Glomerular visceral epithelial cell (primary cell): ENCODE results near the gene SSR3.
A peak's percentile ranks its signal among the peaks of the same experiment; 100 is the strongest.

ENCODE experiments used
- DNase-seq: peaks from one replicate; pipeline ENCODE4 v3.0.0-alpha.2; 2016; ENCODE audit errors: extremely low spot score

Gene SSR3

GRCh38 chr3:156536524-156537316, 18.2 kb downstream of the SSR3 start:
- no peak for DNase-seq

- DNase-seq, result no peak
These were observed 19.1 kb downstream of the SSR3 start for GRCh38 chr3:156535798-156536197.

- peak; percentile 97 for DNase-seq
These were observed 19.7 kb downstream of the SSR3 start for GRCh38 chr3:156535162-156535627.

- DNase-seq, result no peak
These were observed 21.7 kb downstream of the SSR3 start for GRCh38 chr3:156533205-156533604.

GRCh38 chr3:156532730-156533129, 22.2 kb downstream of the SSR3 start:
- DNase-seq, result no peak

GRCh38 chr3:156530980-156531379, 23.9 kb downstream of the SSR3 start:
- no peak for DNase-seq

- DNase-seq, result no peak
These were observed 27.9 kb downstream of the SSR3 start for GRCh38 chr3:156527060-156527459.

GRCh38 chr3:156525808-156526207, 29.1 kb downstream of the SSR3 start:
- no peak for DNase-seq

GRCh38 chr3:156522673-156523072, 32.2 kb downstream of the SSR3 start:
- DNase-seq, result no peak

- peak; percentile 11 for DNase-seq
These were observed 35.2 kb downstream of the SSR3 start for GRCh38 chr3:156519758-156520162.

- DNase-seq, result no peak
These were observed 36.2 kb downstream of the SSR3 start for GRCh38 chr3:156518726-156519125.

GRCh38 chr3:156516961-156517360, 38.0 kb downstream of the SSR3 start:
- no peak for DNase-seq

- no peak for DNase-seq
These were observed 38.6 kb downstream of the SSR3 start for GRCh38 chr3:156516284-156516683.

- no peak for DNase-seq
These were observed 41.3 kb downstream of the SSR3 start for GRCh38 chr3:156513619-156514018.

GRCh38 chr3:156511987-156512677, 42.8 kb downstream of the SSR3 start:
- DNase-seq, result no peak

GRCh38 chr3:156509189-156510174, 45.4 kb downstream of the SSR3 start:
- DNase-seq, result peak; percentile 49

GRCh38 chr3:156507285-156507684, 47.6 kb downstream of the SSR3 start:
- no peak for DNase-seq

GRCh38 chr3:156498307-156498706, 56.6 kb downstream of the SSR3 start:
- no peak for DNase-seq

GRCh38 chr3:156497326-156497725, 57.6 kb downstream of the SSR3 start:
- no peak for DNase-seq

- DNase-seq, result no peak
These were observed 59.1 kb downstream of the SSR3 start for GRCh38 chr3:156495816-156496215.

GRCh38 chr3:156493887-156494286, 61.0 kb downstream of the SSR3 start:
- no peak for DNase-seq

- DNase-seq, result no peak
These were observed 62.1 kb downstream of the SSR3 start for GRCh38 chr3:156492801-156493261.
